ENCODE results near the gene ERICH4.
"Not testable (repeated sequence)": the region's sequence is repeated elsewhere in the genome, so short reads cannot be mapped to it uniquely, and the experiment has no call there.

ERICH4 gene

DNA sequence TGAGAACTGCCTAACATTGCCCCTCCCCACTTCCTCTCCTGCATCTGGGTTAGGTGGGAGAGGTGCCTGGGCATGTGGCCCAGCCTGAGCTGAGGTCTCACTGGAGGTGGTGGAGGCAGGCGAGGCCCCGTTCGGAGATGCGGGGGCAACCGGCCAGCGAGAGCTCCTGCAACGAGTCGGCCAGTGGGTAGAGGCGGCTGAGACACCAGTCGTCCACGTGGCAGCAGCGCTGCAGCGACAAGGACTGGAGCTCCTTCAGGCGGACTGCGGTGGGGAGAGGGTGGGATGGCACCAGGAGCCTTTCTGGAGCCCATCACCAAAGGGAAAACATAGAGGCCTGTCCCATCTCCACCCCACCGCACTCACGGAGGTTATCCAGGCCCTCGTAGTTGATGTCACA lies 9.8 kb upstream of the ERICH4 start:
- in situ Hi-C loops (cut with MboI; ENCODE audit: low sequenced_read_pairs) = no loop called here

DNA sequence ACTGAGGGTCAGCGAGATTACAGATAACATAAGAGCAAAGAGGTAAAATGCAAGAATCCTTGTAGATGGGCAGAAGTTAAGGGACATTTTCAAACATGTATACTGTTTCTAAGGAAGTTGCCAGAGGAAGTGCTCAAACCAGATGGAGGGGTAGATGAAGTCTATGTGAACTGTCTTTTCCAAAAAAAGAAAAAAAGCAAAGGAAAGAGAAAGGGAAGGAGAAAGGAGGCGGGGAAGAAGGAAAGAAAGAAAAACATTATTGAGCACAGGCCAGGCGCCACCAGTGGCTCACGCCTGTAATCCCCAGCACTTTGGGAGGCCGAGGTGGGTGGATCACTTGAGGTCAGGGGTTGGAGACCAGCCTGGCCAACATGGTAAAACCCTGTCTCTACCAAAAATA lies 8.5 kb upstream of the ERICH4 start:
- in situ Hi-C loops (cut with MboI; ENCODE audit: low sequenced_read_pairs) = no loop called here

DNA sequence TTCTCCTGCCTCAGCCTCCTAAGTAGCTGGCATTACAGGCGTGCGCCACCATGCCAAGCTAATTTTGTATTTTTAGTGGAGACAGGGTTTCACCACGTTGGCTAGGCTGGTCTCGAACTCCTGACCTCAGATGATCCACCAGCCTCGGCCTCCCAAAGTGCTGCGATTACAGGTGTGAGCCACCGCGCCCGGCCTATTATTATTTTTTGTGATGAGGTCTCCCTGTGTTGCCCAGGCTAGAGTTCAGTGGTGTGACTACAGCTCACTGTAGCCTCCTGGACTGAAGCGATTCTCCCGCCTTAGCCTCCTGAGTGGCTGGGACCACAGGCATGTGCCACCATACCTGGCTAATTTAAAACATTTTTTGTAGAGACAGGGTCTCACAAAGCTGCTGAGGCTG lies 7.6 kb upstream of the ERICH4 start:
- in situ Hi-C loops (cut with MboI; ENCODE audit: low sequenced_read_pairs) = not testable (repeated sequence)

DNA sequence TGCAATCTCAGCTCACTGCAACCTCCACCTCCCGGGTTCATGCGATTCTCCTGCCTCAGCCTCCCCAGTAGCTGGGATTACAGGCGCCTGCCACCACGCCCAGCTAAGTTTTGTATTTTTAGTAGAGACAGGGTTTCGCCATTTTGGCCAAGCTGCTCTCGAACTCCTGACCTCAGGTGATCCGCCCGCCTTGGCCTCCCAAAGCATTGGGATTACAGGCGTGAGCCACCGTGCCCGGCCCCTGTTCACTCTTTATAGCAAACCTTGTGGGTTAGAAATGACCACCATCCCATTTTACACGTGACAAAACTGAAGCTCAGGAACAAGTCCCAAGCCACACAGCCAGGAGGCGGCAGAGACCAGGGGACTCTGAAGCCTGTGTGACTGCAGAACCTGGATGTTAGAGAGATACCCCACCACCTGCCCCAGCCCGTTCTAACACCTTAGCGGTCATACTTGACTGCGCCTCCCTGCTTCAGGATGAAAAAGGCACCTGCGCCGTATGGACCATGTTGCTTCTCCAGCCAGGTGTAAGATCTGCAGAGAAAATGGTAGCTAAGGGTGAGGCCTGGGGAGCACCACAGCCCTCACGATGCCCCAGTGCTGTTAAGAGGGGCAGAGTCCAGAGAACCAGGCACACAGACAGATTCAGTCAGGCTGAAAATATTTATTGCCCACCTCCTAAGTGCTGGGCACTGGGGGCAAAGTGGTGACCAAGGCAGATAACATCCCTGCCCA lies 6.9 kb upstream of the ERICH4 start:
- in situ Hi-C loops (cut with MboI; ENCODE audit: low sequenced_read_pairs) = no loop called here

DNA sequence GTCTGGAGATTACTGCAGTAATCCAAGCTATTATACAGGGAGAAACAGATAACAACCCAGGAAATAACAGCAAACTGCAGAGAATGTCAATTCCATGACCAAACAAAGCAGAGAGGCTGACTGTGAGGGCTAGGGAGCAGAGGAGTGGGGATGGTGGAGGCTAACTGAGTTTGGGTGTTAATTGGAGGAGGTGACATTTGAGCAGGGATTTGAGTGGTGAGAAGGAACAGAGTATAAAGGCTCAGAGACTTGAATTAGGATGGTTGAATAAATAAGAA lies 6.3 kb upstream of the ERICH4 start:
- in situ Hi-C loops (cut with MboI; ENCODE audit: low sequenced_read_pairs) = no loop called here

DNA sequence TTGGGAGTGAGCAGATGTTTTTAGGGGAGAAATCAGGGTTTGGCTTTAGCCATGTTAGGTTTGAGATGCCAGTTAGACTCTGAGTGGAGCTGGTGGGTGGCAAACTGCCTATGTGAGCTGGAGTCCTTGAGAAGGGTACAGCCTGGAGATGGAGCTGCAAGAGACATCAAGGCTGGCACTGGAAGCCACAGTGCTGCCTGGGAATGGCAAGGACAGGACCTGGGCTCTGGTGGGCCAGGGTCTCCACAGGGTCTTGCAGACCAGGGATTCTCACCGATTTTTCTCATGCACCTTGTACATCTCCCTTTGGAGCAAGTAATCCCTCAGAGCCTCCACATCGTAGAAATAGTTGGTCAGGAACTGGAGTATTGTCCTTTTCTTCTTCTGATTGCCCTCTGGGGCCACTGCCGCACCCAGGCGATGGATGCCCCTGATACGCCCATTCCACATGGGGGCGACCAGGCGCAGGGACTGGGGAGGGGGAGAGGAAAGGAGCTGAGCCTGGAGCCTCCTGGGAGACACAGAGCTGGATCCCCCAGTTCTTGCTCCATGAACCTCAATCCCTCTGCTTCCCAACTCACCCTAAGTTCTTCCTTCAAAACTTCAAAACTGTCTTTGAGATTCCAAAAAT lies 4.9 kb upstream of the ERICH4 start:
- in situ Hi-C loops (cut with MboI; ENCODE audit: low sequenced_read_pairs) = no loop called here

DNA sequence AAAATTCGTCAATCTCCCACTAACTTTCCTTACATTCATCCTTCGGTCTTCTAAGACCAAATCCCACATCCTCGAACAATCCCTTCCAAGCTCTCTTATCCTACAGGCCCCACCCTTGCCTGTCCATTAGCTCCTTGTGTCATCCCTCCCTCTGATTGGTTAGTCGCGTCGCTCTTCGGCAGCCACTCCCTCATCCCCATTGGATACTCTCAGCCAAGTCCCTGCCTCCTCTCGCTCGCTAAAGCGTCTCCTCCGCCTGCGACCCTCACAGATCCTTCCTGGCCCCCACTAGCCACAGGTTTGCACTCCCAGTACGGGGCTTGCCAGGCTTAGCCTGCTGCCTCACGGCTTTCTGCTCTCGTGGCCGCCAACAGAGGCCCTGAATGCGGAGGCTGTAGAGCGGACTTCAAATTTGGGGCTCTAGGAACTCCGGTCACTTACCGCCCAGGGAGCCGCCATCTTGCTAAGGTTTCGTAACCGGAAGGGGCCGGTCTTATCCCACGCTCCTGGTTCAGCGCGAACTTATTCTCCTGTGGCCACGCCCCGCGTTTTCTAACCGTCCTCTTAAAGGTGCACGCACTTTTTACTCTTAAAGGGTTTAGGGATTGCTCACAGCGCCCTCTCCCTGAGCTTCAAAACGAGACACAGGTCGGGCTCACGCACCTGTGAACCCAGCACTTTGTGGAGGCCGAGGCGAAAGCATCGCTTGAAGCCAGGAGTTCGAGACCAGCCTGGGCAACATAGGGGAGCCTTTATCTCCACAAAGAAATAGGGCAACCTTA lies 3.3 kb upstream of the ERICH4 start, which contains the start of gene DMAC2:
Gene DMAC2 (minus strand): TSS at position 472 of the 782 bp plus-strand sequence. CDS start 13 bp downstream, at position 459.
- in situ Hi-C loops (cut with MboI; ENCODE audit: low sequenced_read_pairs) = no loop called here

DNA sequence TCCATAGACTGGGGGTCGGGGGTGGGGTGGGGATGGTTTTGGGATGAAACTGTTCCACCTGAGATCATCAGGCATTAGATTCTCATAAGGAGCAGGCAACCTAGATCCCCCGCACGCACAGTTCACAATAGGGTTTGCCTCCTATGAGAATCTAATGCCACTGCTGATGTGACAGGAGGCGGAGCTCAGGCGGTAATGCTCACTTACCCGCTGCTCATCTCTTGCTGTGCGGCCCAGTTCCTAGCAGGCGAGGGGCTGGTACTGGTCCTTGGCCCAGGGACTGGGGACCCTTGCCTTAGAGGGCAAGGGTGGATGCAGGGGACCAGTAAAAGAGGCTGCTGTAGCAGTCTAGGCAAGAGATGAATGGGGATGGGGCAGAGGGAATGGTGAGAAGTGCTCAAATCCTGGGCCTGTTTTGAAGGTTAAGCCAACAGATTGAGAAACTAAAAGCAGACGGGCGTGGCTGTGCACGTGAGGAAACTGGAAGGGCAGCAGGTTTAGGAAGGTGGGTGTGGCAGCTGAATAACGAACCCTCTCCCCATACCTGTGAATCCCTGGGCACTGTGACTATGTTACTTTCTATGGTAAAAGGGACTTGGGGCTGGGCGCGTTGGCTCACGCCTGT lies 1.5 kb upstream of the ERICH4 start:
- in situ Hi-C loops (cut with MboI; ENCODE audit: low sequenced_read_pairs) = no loop called here

DNA sequence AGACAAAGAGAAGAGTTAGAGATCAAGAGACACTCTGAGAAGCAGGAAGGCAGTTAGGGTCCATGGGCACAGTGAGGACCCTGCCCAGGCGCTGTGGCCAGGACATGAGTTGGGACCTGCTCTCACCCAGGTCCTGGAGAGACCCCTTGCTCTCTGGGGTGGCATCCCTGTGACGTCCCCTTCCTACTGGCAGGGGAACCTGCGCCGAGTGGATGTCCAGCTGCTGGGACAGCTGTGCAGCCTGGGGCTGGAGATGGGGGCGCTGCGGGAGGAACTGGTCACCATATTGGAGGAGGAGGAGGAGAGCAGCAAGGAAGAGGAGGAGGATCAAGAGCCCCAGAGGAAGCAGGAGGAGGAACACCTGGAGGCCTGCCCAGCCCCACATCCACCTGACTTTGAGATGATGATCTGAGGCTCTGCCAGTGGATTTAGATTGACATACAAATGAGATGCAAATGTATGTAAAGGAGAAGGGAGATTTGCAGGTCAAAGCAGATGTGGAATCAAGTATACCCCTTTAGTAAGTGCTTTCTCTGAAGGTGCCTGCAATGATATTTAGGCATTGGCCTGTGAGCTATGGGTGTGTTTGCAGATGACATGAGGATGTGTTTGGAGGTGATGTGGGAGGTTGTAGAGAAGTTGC lies 978 bp downstream of the ERICH4 start:
- in situ Hi-C loops (cut with MboI; ENCODE audit: low sequenced_read_pairs) = no loop called here

DNA sequence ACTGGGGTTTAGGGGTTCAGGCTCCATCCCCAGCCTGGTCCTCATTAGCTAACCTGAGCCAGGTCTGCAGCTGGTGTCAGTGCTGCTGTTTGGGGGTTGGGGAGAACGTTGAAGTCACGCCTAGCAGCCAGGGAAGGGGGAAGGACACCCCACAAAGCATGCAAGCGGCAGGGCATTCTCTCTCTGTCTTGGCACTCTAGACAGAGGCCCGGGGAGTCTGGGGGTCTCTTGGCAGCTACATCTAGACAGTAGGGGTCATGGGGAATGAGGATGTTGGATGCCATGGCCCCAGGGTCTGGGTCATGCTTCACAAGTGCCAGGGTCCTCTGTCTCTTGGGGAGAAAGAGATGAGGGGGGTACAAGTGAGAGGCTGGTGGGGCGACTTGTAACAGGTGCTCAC lies 2.6 kb downstream of the ERICH4 start:
- in situ Hi-C loops (cut with MboI; ENCODE audit: low sequenced_read_pairs) = no loop called here

DNA sequence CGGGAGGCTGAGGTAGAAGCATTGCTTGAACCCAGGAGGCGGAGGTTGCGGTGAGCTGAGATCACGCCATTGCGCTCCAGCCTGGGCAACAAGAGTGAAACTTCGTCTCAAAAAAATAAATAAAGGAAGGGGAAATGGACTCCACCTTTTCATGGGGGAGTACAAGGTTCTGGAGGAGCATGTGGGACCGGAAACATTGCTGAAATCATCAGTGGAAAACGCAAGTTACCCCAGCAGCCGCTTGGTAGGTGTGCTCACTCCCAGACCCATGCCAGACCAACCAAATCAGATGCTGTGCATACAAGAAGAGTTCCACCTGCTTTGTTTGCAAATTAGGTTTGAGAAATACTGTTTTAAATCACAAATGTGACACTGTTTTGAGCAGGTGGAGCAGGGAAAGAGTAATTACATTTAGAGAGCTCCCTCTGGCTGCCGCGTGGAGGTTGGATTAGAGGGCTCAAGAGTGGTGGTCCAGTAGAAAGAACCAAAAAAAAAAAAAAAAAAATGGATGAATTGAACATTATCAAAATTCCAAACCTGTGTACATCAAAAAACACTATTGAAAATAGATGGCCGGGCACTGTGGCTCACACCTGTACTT lies 4.9 kb downstream of the ERICH4 start:
- in situ Hi-C loops (cut with MboI; ENCODE audit: low sequenced_read_pairs) = no loop called here

DNA sequence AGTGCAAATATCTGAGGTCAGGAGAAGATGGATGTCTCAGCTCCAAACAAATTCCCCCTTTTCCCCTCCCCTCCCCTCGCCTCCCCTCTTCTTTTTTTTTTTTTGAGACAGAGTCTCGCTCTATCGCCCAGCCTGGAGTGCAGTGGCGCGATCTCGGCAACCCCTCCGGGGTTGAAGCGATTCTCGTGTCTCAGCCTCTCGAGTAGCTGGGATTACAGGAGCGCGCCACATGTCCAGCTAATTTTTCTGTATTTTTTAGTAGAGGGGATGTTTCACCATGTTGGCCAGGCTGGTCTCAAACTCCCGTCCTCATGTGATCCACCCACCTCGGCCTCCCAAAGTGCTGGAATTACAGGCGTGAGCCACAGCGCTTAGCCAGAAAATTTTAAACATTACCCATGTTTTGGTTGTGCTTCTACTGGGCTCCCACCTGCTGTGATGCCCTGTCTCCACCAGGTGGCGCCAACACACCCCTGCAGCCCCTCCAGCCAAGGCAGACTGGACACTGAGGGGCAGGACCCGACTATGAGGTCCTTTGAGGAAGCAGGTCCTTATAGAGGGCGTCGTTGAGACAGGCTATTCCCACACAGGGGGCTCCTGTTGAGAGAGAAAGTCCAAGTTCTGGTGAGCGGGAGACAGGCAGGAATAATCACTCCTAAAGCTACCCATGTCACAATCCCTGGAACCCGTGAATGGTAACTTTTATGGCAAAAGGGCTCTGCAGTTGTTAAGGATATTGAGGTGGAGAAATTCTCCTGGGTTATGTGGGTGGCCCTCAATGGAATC lies 6.3 kb downstream of the ERICH4 start:
- in situ Hi-C loops (cut with MboI; ENCODE audit: low sequenced_read_pairs) = no loop called here

DNA sequence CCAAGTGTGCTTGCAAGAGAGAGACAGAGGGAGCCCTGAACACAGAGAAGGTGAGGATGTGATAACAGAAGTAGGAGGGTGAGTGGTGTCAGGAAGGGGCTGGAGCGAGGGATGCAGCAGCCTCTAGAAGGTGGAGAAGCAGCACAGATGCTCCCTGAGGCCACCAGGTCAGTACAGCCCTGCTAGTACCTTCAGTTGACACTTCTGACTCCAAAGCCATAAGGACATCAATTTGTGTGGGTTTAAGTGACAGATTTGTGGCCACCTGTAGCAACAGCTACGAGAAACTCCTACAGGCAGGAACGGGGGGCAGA lies 6.9 kb downstream of the ERICH4 start:
- in situ Hi-C loops (cut with MboI; ENCODE audit: low sequenced_read_pairs) = no loop called here

DNA sequence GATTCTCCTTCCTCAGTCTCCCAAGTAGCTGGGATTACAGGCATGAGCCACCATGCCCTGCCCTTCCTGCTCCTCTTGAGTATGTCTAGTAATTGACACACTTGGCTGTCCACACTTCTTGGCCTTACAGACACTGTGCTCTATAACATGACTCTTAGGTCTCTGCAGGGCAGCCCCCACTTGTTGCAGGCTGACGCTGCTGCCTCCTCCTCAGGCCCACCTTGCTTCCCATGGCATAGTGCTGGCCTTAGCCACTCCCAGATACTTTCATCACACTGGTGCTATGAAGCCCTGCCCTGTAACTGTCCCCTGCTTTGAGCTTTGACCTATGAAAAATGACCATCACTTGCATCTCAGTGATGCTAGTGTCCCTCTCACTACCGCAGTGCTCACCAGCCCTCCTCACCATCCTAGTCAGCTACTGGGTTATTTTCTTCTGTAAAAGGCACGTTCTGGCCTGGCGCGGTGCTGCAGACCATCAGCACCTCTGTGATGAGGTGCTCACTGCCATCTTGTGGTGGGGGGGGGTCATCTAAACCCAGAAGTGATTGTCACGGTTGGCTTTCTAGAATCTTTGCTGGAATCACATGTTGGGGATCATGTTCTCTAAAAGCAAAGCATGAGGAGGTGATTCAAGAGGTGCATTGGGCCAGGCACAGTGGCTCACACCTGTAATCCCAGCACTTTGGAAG lies 9.8 kb downstream of the ERICH4 start:
- in situ Hi-C loops (cut with MboI; ENCODE audit: low sequenced_read_pairs) = no loop called here

DNA sequence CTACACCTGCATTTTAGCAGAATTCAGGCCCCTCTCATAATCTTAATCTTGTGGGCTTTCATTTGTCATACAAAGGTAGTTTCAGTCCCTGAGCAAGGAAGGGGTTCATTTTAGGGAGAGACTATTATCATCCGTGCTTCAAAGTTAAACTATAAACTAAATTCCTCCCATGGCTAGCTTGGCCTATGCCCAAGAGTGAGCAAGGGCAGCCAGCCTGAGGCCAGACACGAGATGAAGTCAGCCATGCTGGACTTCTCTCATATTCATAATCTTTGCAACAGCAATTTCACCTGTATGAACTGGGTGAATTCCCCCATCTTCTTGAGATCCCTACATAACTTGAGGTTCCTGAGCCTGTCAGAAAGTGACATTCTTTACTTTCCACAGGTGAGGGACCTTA lies 13.0 kb downstream of the ERICH4 start:
- in situ Hi-C loops (cut with MboI; ENCODE audit: low sequenced_read_pairs) = no loop called here

DNA sequence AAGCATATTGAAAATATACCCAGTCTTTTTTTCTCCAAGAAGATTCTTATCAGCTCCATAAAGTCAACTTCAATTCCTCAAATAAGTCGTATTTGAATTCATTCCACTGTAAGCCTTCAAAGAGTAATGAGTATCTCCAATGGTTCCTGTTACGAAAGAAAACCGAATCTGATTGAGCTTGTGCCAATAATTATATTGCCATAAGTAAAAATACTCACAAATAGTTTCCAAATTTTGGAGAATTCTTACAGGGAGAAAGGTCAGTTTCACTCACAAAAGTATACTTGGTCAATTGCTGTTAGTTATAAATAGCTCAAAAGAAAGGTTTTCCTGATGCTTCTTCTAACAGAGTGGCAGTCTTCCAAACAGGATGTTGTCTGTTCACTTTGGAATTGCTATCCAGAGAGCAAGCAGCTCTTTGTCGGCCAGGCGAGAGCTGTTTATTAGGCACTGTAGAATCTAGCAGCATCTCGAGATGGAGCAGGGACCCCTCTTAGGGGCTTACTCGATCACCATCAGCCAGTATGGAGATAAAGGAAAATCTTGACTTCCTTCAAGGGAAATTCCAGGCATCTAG lies 13.5 kb downstream of the ERICH4 start:
- in situ Hi-C loops (cut with MboI; ENCODE audit: low sequenced_read_pairs) = no loop called here

DNA sequence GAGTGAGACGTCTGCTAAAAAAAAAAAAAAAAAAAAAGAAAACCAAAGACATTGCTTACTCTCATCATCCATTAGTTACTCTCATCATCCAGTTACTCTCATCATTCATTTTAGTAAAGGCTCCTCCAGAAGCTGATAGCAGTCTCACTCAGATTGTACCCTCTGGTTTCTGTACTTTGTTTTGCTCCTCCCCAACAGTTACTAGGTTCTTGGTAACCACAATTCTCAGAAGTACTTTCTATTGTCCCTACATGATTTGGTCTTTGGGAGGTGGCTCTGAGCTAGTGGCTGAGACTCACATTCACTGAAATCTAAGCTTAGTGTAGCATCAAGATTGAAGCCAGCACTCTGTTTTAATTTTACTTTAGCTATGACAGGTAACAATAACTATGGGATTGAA lies 14.3 kb downstream of the ERICH4 start:
- in situ Hi-C loops (cut with MboI; ENCODE audit: low sequenced_read_pairs) = no loop called here

DNA sequence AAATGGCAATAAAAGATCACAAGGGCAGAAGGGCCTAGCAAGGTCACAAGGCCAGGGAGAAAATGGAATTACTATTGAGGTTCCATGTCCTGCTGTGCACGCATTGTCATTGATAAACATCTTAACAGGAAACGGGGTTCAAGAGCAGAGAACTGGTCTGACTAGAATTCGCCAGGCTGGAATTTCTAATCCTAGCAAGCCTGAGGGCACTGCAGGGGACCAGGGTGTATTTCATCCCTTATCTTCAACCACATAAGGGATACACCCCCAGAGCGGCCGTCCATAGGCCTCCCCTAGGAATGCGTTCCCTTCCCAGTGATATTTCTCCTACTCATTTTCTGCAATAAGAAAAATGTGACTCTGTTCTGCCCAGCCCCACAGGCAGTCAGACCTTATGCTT lies 19.5 kb downstream of the ERICH4 start:
- in situ Hi-C loops (cut with MboI; ENCODE audit: low sequenced_read_pairs) = no loop called here

All from hTERT RPE-1 (cell line).